Sigmoid colon (tissue), 7 donors: ENCODE results near the gene GALNT14. TPM values are rescaled to one million over a fixed set of nuclear protein-coding genes. Genes with fewer than 3 reads are reported as not detected.

Experiments used
- DNase-seq: peaks from one replicate; pipeline ENCODE4 v3.0.0-alpha.2; 2019
- H3K27ac ChIP-seq, 4 donors: fragments of 200-600 bp; sonication (generic); one replicate each; pipeline ENCODE4 v1.5.1; 2016 to 2019; ENCODE audit warnings: mild to moderate bottlenecking in 1 of 4
- H3K27me3 ChIP-seq, 3 donors: fragments of 200-600 bp; sonication (generic); one replicate each; pipeline ENCODE4 v1.5.1; 2019; ENCODE audit warnings: mild to moderate bottlenecking in 1 of 3
- H3K36me3 ChIP-seq, 4 donors: fragments of 200-600 bp; sonication (generic); one replicate each; pipeline ENCODE4 v1.5.1; 2016 to 2019
- H3K4me1 ChIP-seq, 4 donors: fragments of 200-600 bp; sonication (generic); one replicate each; pipeline ENCODE4 v1.5.1; 2017 to 2019
- H3K4me3 ChIP-seq, 4 donors: fragments of 200-600 bp; sonication (generic); one replicate each; pipeline ENCODE4 v1.5.1; 2017 to 2019; ENCODE audit warnings: mild to moderate bottlenecking in 2 of 4, moderate library complexity in 1 of 4
- H3K9me3 ChIP-seq, 4 donors: fragments of 200-600 bp in 3 of 4; sonication (generic) in 3 of 4; one replicate each; pipeline versions ENCODE4 v1.5.1 to v1.6.1; 2013 to 2019
- EP300 ChIP-seq, 4 donors: sonication (generic); formaldehyde crosslinking; IDR thresholded peaks; one replicate each; pipeline ENCODE4 v1.6.1; 2017; ENCODE audit warnings: antibody characterized with exemption in 4 of 4
- POLR2A ChIP-seq, 2 donors: fragments of 450-650 bp; IDR thresholded peaks; one replicate each; pipeline ENCODE4 v1.6.1; 2016; ENCODE audit warnings: antibody characterized with exemption in 2 of 2, mild to moderate bottlenecking in 2 of 2, moderate library complexity in 2 of 2
- POLR2AphosphoS5 ChIP-seq, 4 donors: sonication (generic); formaldehyde crosslinking; IDR thresholded peaks; one replicate each; pipeline ENCODE4 v1.6.1; 2017; ENCODE audit warnings: antibody characterized with exemption in 4 of 4
- WGBS, 2 donors: extraction: QIAGEN DNeasy Blood & Tissue Kit; methylation state at CpG; one replicate each; pipeline ENCODE4 v1.1.7; 2013; 5-methylcytosine and 5-hydroxymethylcytosine counted together
- intact Hi-C: fragments of 100-400 bp; cut with DNase I; formaldehyde crosslinking; loops from one replicate; pipeline ENCODE4 v1.15.1; 2023
- polyA plus RNA-seq, 3 donors: library from polyadenylated mRNA; stranded (reverse); fragments of 200-250 nt; gene quantifications; one replicate each; pipeline ENCODE4 v1.2.3, GENCODE V29; 2013
- total RNA-seq, 4 donors: library from RNA; depleted of rRNA; stranded (reverse); fragments of >200 nt; gene quantifications; one replicate each; pipeline ENCODE4 v1.1.0, GENCODE V29; 2016
- TF ChIP-seq, protein P1 (sequence below), 4 experiments: fragments of 450-650 bp in 3 of 4; fragments of 200-600 bp in 1 of 4; IDR thresholded peaks; one replicate each; pipeline ENCODE4 v1.5.1; 2016 to 2019; ENCODE audit warnings: antibody characterized with exemption in 4 of 4, mild to moderate bottlenecking in 3 of 4, moderate library complexity in 2 of 4
- donor health status: healthy with polysubstance abuse.
- donor health status: Bipolar disorder and iron deficiency.
- donor health status: healthy.

GALNT14 gene
- total and polyA plus RNA-seq, 7 donors: 1.2 to 2.3 (median 1.2) TPM; not detected in 4

DNA sequence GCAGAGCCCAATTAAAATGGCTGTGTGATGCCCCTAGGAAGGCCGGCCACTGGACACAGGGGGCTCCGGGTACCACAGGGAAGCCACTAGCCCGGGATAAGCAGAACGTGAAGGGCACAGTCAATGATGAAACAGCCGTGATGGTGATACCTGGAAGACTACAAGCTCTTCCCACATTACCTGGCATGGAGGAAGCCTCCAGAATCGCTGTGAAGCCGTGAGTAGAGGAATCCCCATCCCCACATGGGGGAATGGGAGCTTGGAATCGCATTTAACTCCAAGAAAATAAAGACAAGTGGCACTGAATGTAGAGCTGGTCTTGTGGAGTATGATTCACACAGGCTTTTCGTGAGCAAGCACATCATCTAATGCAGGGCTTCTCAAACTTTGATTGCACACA is 16.1 kb downstream of the GALNT14 start:
- TF ChIP-seq EP300 (IDR thresholded peaks at IDR 0.05) (no peak), POLR2AphosphoS5 (IDR thresholded peaks at IDR 0.05) (no peak), POLR2A (IDR thresholded peaks at IDR 0.05) (no peak)
- TF ChIP-seq, protein P1, sequence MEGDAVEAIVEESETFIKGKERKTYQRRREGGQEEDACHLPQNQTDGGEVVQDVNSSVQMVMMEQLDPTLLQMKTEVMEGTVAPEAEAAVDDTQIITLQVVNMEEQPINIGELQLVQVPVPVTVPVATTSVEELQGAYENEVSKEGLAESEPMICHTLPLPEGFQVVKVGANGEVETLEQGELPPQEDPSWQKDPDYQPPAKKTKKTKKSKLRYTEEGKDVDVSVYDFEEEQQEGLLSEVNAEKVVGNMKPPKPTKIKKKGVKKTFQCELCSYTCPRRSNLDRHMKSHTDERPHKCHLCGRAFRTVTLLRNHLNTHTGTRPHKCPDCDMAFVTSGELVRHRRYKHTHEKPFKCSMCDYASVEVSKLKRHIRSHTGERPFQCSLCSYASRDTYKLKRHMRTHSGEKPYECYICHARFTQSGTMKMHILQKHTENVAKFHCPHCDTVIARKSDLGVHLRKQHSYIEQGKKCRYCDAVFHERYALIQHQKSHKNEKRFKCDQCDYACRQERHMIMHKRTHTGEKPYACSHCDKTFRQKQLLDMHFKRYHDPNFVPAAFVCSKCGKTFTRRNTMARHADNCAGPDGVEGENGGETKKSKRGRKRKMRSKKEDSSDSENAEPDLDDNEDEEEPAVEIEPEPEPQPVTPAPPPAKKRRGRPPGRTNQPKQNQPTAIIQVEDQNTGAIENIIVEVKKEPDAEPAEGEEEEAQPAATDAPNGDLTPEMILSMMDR (IDR thresholded peaks at IDR 0.05): no peak
- 89 to 94% methylated on average over 9 of the region's 9 CpGs for WGBS, 2 donors
- no peak for DNase-seq
- Histone ChIP-seq H3K4me1 (no peaks in the 10 kb centered on the region), H3K36me3 (no peaks in the 10 kb centered on the region), H3K9me3 (no peaks in the 10 kb centered on the region), H3K27me3 (no peaks in the 10 kb centered on the region), H3K4me3 (no peak overlapping the region), H3K27ac (no peak overlapping the region)
- intact Hi-C loops: no loop called here

DNA sequence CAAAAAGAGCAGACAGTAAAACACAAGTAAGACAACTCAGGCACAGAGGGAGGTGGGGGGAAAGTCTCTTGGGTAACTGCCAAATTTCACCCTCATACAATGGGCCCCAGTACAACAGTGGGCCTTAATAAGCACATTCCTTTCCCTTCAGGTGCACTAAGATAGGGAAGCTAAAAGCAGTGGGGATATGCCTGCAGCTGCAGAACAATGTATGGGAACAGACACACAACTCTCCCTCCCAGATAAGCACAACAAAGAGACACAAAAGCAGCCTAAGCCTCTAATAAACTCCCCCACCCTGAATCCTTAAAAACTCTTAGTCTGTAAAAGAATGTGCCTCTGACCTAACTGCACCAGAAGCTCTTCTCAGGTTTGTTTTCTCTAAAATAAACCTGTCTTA is 24.5 kb downstream of the GALNT14 start:
- H3K27me3 ChIP-seq: peaks cover 0 to 3% (median 0%) of the 10 kb centered on the region in 3 donors
- intact Hi-C loops: no loop called here
- H3K9me3 ChIP-seq: no peaks in the 10 kb centered on the region
- no peak overlapping the region for H3K27ac ChIP-seq
- TF ChIP-seq, protein P1 (IDR thresholded peaks at IDR 0.05): no peak
- TF ChIP-seq POLR2A (IDR thresholded peaks at IDR 0.05): no peak
- no peak for DNase-seq
- no peaks in the 10 kb centered on the region for H3K4me1 ChIP-seq
- no peaks in the 10 kb centered on the region for H3K36me3 ChIP-seq
- no peak overlapping the region for H3K4me3 ChIP-seq

DNA sequence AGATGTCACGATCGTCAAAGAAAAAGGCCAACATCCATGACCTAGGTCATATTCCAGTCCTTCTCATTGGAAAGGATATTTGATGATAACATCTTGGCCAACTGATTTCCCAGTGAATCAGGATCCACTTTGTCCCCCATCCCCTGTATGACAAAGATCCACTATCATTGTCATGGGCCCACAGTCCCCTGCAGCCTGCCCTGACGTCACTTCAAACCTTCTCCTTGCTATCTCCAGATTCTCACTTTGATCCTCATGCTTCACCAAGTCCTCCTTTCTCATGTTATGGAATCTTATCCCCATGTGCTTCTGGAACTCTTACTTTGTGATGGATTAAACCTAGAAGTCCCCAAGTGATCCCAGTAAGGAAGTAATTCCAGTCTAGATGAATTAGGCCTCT is 25.7 kb downstream of the GALNT14 start:
- H3K27me3 ChIP-seq: peaks cover 0 to 3% (median 0%) of the 10 kb centered on the region in 3 donors
- TF ChIP-seq POLR2AphosphoS5 (IDR thresholded peaks at IDR 0.05) (no peak), POLR2A (IDR thresholded peaks at IDR 0.05) (no peak), EP300 (IDR thresholded peaks at IDR 0.05) (no peak)
- TF ChIP-seq, protein P1 (IDR thresholded peaks at IDR 0.05): no peak

DNA sequence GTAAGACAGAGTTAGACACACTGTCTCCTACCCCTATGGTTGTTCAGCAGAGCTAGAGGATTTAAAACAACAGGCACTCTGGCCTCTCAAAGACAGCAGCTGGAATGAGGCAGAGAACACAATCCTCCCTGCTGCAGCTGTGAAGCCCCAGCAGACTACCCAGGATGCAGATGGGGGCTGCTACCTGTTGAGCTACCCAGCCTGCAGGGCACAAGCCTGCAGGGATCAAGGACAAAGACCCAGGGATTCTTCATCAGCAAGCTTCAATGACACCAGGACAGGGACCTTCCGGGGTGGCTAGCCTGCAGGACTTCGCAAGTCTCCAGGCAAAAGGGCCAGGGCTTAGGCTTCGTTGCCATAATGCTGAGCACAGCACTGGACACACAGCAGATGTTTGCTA is 27.2 kb downstream of the GALNT14 start:
- Histone ChIP-seq H3K4me1 (no peaks in the 10 kb centered on the region), H3K4me3 (no peak overlapping the region), H3K9me3 (no peaks in the 10 kb centered on the region), H3K36me3 (no peaks in the 10 kb centered on the region), H3K27ac (no peak overlapping the region), H3K27me3 (peaks cover 0 to 3% (median 0%) of the 10 kb centered on the region in 3 donors)
- DNase-seq: no peak
- TF ChIP-seq POLR2A (IDR thresholded peaks at IDR 0.05): no peak
- no peak for TF ChIP-seq POLR2AphosphoS5 (IDR thresholded peaks at IDR 0.05)
- TF ChIP-seq, protein P1 (IDR thresholded peaks at IDR 0.05): no peak
- no peak for TF ChIP-seq EP300 (IDR thresholded peaks at IDR 0.05)
- intact Hi-C loops: no loop called here
- WGBS, 2 donors: 74 to 84% methylated on average over 3 of the region's 3 CpGs

More for the DNA sequence above, 25.7 kb downstream of the GALNT14 start:
- Histone ChIP-seq H3K4me1 (no peaks in the 10 kb centered on the region), H3K4me3 (no peak overlapping the region), H3K9me3 (no peaks in the 10 kb centered on the region), H3K27ac (no peak overlapping the region), H3K36me3 (no peaks in the 10 kb centered on the region)
- 95 to 96% methylated on average over 3 of the region's 3 CpGs for WGBS, 2 donors
- intact Hi-C loops: no loop called here
- DNase-seq: no peak

DNA sequence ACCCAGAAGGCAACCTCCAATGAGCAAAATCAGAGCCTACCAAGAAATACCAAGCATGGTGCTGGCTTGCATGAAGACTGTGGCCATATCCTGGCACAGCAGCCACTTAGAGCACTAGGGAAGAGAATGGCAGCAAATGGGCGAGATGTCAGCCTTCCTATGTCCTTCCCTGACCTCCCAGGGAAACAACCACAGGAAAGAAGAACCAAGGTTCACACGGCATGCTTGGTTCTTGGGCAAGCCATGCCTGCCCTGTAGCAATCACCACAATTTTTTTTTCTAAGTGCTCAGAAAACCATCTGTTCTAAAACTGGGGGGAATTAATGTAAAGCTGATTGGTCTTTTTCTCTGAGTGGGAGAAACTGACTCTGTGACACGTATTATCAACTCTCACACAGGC is 27.8 kb downstream of the GALNT14 start:
- Histone ChIP-seq H3K4me1 (no peaks in the 10 kb centered on the region), H3K36me3 (no peaks in the 10 kb centered on the region), H3K9me3 (no peaks in the 10 kb centered on the region), H3K4me3 (no peak overlapping the region), H3K27me3 (peaks cover 0 to 3% (median 0%) of the 10 kb centered on the region in 3 donors), H3K27ac (no peak overlapping the region)
- DNase-seq: no peak
- intact Hi-C loops: no loop called here
- TF ChIP-seq, protein P1 (IDR thresholded peaks at IDR 0.05): no peak
- TF ChIP-seq EP300 (IDR thresholded peaks at IDR 0.05): no peak
- no peak for TF ChIP-seq POLR2AphosphoS5 (IDR thresholded peaks at IDR 0.05)
- TF ChIP-seq POLR2A (IDR thresholded peaks at IDR 0.05): no peak
- 71 to 77% methylated on average over 3 of the region's 3 CpGs for WGBS, 2 donors
